AG10803 (cell line): Measurements from ENCODE around the gene SLC25A41.
A peak's percentile ranks its signal among the peaks of the same experiment; 100 is the strongest.

ENCODE experiments used
- DNase-seq: peaks from one replicate; pipeline ENCODE4 v3.0.0; 2010; ENCODE audit warnings: low read depth
- H3K4me3 ChIP-seq: 2 replicates; pipeline ENCODE4 v1.5.1; 2011; ENCODE audit warnings: mild to moderate bottlenecking, low read length, control low read depth
- TF ChIP-seq, protein P1 (sequence below): conservative IDR thresholded peaks from 2 replicates; pipeline ENCODE4 v1.5.1; 2011; ENCODE audit warnings: mild to moderate bottlenecking, low read length, control low read depth, inconsistent platforms

Gene SLC25A41

DNA sequence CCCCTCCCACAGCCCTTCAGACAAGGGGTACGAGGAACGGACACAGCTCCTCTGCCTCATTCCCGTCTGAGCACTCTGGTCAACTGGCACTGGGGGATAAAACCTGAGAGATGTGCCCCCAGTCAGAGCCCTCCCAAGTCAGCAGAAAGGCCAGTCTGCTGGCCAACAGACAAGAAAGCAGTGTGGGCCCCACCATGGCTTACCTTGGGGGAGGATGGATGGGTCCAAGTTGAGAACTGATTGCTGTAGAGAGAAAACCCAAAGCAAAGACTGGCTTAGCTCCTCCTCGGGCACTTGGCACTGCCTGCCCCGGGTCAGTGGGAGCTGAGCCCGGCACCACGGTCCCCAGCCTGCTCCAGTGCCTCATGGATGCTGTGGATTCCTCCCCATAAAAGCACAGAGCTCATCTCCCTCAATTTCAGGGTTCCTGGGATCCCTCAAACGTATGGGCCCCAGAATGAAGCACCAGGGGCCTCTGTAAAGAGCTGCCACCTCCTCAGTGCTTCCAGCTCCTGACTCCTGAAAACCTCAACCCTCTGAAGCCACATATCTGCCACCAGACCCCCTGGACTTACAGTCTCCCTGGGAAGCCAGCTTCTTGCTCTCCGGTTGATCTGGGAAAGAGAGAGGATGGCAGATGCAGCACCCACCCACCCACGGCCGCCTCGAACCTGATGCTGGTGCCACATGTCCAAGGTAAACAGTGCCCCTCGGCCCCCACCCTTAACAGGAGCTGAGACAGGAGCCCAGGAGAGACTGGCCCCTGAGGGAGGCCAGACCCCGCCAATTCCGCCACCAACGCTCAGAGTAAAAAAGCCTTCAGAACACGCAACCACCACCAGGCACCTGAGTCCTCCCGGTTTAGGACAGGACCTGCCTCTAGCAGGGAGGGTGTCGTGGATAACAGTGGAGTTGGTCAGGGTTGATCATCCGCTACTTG lies 12.2 kb downstream of the SLC25A41 start:
- no peak overlapping the region for H3K4me3 ChIP-seq
- TF ChIP-seq, protein P1, sequence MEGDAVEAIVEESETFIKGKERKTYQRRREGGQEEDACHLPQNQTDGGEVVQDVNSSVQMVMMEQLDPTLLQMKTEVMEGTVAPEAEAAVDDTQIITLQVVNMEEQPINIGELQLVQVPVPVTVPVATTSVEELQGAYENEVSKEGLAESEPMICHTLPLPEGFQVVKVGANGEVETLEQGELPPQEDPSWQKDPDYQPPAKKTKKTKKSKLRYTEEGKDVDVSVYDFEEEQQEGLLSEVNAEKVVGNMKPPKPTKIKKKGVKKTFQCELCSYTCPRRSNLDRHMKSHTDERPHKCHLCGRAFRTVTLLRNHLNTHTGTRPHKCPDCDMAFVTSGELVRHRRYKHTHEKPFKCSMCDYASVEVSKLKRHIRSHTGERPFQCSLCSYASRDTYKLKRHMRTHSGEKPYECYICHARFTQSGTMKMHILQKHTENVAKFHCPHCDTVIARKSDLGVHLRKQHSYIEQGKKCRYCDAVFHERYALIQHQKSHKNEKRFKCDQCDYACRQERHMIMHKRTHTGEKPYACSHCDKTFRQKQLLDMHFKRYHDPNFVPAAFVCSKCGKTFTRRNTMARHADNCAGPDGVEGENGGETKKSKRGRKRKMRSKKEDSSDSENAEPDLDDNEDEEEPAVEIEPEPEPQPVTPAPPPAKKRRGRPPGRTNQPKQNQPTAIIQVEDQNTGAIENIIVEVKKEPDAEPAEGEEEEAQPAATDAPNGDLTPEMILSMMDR: no peak

DNA sequence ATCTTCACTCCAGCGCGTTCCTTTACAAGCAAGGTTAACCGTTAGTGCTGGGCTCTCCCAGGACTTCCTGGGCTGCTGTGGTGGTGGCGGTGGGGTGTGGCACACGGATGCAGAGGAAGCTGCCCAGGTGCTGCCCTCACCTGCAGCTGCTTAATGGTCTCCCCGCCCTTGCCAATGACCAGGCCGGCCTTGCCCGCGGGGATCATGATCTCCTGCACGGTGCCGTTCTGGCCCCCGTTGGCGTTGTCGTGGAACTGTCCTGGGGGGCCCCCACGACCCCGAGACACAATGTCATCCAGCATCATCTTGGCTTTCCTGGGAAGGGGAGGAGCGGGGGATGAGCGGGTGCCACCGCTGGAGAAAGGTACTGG lies 15.0 kb downstream of the SLC25A41 start:
- TF ChIP-seq, protein P1: no peak
- H3K4me3 ChIP-seq: no peak overlapping the region
- no peak for DNase-seq

More for the DNA sequence above, 12.2 kb downstream of the SLC25A41 start:
- DNase-seq: no peak

DNA sequence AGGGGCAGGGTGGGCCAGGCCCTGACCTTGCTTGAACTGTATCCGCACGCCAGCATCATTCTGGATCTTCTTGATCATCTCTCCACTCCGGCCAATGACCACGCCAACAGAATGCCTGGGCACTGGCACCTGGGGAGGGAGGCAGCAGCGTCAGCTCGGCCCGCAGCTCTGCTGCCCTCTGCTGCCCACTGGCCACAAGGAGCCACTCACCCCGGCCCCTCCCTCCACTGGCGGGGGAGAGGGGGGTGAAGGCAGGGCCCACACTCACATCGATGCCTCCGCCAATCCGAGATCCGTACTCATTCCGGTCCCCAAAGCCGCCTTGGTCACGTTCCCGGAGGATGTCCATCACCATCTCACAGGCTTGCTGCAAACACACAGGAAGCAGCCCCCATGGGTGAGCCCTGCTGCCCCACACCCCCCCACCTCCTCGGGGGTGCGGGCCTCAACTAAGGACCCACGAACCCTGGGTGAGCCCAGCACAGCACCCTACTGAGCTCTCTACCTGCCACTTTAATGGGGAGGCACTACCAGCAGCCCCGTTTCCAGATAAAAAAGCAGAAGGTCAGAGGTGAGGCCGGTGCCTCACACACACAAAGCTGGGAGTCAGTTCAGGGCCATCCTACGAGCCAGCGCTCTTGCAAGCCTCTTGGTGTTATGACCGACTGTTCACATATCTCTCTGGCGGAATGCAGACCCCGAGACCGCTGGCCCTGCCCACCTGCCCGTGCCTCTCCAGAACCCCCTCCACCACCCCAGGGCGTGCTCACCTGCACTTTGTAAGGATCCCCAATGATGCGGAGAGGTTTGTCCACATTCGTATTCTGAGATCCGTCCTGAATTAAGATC lies 15.6 kb downstream of the SLC25A41 start:
- TF ChIP-seq, protein P1: peak; percentile 38
- peak; percentile 13 for DNase-seq

DNA sequence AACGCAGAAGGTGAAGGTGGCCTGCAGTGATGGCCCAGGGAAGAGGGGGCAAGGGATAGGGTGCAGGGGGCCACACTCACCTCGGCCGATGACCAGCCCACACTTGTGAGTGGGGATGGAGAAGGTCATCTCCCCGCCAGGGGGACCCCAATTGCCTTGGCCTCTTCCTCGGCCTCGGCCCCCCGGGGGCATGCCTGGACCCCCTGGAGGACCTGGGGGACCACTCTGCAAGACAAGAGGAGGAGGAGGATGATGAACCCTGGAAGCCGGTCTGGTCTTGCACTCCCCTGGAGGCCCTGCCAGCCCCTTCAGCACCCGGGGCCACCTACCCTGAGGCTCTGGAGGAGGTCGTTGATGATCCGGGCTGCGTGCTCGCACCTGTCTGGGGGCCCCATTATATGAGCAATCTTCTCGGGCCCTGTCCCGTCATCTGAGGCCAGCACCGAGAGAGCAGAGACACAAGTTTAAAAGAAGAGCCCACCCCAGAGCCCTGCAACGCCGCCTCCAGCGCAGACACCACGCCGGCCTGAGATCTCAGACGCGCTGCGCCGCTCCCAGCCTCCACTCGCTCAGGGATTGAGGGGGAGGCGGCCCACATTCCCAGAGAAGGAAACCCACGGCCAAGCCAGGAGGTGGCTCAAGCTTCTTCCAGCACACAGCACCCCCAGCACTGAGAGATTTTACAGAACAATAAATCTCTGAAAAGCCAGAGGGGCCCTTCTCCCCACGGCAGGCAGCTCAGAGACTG lies 16.7 kb downstream of the SLC25A41 start:
- DNase-seq: no peak
- no peak overlapping the region for H3K4me3 ChIP-seq
- TF ChIP-seq, protein P1: no peak

More for the DNA sequence above, 15.6 kb downstream of the SLC25A41 start:
- no peak overlapping the region for H3K4me3 ChIP-seq

DNA sequence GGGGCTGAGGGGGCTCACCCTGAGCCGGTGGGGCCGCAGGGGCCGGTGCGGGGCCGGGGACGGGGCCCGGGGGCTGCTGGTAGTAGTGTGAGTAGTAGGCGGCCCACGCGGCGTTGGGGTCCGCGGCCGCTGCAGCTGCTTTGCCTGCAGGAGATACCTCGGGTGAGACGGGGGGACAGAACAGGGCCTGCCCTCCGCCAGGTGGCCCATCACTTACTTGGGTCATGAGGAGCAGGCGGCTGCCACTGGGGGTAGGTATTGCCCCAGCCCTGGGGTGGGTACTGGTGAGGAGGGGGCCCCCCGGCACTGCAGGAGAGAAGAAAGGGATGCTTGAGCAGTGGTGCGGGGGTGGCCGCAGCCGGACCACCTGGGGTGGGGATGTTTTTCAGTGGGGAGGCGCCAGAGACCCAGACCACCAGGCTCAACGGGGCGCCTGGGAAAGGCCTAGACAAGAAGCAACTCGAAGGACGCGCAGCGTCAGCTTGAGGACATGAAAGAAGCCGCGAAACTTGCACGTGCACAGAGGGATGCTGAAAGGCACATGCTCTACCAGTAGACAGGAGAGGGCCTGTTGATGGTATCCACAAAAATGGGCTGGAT lies 17.9 kb downstream of the SLC25A41 start:
- TF ChIP-seq, protein P1: no peak
- no peak for DNase-seq
- H3K4me3 ChIP-seq: no peak overlapping the region

DNA sequence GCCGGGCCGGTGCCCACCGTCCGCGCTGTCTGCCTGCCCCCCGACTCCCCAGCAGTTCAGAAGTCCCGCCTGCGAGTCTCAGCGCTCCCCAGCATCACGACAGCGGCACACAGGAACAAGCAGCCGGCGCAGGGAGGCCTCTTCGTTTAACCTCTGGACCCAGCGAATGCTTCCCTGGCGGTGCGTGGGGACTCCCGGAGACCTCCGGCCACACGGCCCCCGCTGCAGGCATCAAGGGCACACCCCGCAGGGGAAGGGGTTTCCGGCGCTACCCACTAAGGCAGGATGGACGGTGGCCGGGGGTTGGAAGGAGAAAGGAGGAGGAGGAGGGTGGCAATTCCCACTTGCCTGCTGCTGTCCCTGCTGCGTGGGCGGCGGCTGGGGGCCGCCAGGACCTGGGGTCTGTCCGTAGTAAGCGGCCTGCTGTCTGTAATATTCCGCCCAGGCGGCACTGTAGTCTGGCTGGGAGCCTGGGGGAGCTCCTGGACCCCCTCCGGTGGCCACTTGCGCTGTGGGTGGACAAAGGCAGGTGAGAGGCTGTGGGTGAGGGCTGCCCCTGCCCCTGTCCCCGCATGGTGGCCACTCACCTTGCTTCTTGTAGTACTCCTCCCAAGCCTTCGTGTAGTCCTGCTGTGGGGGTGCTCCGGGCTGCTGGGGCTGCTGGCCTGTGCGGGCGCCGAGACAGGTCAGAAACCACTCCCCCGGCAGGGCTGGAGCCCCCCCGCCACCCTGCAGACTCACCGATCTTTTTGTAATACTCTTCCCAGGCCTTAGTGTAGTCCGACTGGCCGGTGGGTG lies 18.6 kb downstream of the SLC25A41 start:
- no peak for DNase-seq
- TF ChIP-seq, protein P1: no peak
- no peak overlapping the region for H3K4me3 ChIP-seq
